ENCODE measurements around the gene C1QTNF1. TPM values are rescaled to one million over a fixed set of nuclear protein-coding genes. Genes with fewer than 3 reads are reported as not detected.

Gene C1QTNF1
- polyA plus RNA-seq, 1 of the 3 experiments (the other 2 are of a cell fraction): 14.3 TPM

DNA sequence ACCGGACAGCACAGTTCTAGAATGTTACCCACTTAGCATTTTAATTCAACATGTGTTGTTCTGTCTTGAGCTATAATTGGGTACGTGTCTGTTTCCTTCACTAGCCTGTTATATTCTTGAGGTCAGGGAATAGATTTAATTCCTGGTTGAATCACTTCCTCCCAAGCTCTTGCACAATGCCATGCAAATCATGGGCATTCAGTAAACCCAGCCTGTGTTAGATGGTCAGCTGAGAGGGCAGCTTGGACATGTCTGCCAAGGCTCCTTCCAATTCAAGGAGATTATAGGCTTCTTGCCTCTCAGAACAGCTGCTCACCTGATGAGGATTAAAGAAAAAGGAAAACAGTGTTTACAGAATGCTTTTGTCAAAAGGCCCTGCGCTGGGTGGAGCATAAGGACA lies 12.6 kb downstream of the C1QTNF1 start (continued):
- TF ChIP-seq, protein P1, sequence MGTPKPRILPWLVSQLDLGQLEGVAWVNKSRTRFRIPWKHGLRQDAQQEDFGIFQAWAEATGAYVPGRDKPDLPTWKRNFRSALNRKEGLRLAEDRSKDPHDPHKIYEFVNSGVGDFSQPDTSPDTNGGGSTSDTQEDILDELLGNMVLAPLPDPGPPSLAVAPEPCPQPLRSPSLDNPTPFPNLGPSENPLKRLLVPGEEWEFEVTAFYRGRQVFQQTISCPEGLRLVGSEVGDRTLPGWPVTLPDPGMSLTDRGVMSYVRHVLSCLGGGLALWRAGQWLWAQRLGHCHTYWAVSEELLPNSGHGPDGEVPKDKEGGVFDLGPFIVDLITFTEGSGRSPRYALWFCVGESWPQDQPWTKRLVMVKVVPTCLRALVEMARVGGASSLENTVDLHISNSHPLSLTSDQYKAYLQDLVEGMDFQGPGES (IDR thresholded peaks at IDR 0.05; ENCODE audit: low read depth, low read length): no peak
- TF ChIP-seq GATA2 (CRISPR knock-in tag; IDR thresholded peaks at IDR 0.05): no peak
- no peak; the same call in 1 of the 2 replicates for TF ChIP-seq GABPA (IDR thresholded peaks at IDR 0.05; ENCODE audit: low read depth)
- TF ChIP-seq NRF1 (IDR thresholded peaks at IDR 0.05; ENCODE audit: low read depth, low read length): no peak
- no peak for TF ChIP-seq RFX5 (IDR thresholded peaks at IDR 0.05; ENCODE audit: low read length)
- no peak for TF ChIP-seq FOXJ3 (CRISPR knock-in tag; IDR thresholded peaks at IDR 0.05)
- TF ChIP-seq FOXM1 (IDR thresholded peaks at IDR 0.05; ENCODE audit: low read depth): no peak; the same call in 1 of the 2 replicates
- TF ChIP-seq MEF2A (IDR thresholded peaks at IDR 0.05; ENCODE audit: borderline replicate concordance, low read depth): no peak
- peak; percentile 76 for TF ChIP-seq TCF12 (IDR thresholded peaks at IDR 0.05)
- TF ChIP-seq, protein P2, sequence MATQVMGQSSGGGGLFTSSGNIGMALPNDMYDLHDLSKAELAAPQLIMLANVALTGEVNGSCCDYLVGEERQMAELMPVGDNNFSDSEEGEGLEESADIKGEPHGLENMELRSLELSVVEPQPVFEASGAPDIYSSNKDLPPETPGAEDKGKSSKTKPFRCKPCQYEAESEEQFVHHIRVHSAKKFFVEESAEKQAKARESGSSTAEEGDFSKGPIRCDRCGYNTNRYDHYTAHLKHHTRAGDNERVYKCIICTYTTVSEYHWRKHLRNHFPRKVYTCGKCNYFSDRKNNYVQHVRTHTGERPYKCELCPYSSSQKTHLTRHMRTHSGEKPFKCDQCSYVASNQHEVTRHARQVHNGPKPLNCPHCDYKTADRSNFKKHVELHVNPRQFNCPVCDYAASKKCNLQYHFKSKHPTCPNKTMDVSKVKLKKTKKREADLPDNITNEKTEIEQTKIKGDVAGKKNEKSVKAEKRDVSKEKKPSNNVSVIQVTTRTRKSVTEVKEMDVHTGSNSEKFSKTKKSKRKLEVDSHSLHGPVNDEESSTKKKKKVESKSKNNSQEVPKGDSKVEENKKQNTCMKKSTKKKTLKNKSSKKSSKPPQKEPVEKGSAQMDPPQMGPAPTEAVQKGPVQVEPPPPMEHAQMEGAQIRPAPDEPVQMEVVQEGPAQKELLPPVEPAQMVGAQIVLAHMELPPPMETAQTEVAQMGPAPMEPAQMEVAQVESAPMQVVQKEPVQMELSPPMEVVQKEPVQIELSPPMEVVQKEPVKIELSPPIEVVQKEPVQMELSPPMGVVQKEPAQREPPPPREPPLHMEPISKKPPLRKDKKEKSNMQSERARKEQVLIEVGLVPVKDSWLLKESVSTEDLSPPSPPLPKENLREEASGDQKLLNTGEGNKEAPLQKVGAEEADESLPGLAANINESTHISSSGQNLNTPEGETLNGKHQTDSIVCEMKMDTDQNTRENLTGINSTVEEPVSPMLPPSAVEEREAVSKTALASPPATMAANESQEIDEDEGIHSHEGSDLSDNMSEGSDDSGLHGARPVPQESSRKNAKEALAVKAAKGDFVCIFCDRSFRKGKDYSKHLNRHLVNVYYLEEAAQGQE (IDR thresholded peaks at IDR 0.05; ENCODE audit: low read depth, low read length): no peak
- TF ChIP-seq ELF1 (IDR thresholded peaks at IDR 0.05): no peak; the same call in 1 of the 2 replicates
- TF ChIP-seq TAF1 (IDR thresholded peaks at IDR 0.05; ENCODE audit: borderline replicate concordance, low read depth, low read length): no peak
- TF ChIP-seq RCOR1 (IDR thresholded peaks at IDR 0.05; ENCODE audit: low read length): no peak
- TF ChIP-seq, protein P3, sequence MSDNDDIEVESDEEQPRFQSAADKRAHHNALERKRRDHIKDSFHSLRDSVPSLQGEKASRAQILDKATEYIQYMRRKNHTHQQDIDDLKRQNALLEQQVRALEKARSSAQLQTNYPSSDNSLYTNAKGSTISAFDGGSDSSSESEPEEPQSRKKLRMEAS (IDR thresholded peaks at IDR 0.05; ENCODE audit: low read depth): peak; percentile 63
- TF ChIP-seq RXRA (IDR thresholded peaks at IDR 0.05; ENCODE audit: borderline replicate concordance, low read depth): no peak
- TF ChIP-seq, protein P4, sequence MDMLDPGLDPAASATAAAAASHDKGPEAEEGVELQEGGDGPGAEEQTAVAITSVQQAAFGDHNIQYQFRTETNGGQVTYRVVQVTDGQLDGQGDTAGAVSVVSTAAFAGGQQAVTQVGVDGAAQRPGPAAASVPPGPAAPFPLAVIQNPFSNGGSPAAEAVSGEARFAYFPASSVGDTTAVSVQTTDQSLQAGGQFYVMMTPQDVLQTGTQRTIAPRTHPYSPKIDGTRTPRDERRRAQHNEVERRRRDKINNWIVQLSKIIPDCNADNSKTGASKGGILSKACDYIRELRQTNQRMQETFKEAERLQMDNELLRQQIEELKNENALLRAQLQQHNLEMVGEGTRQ (IDR thresholded peaks at IDR 0.05; ENCODE audit: borderline replicate concordance, low read depth, low read length): no peak
- TF ChIP-seq, protein P5, sequence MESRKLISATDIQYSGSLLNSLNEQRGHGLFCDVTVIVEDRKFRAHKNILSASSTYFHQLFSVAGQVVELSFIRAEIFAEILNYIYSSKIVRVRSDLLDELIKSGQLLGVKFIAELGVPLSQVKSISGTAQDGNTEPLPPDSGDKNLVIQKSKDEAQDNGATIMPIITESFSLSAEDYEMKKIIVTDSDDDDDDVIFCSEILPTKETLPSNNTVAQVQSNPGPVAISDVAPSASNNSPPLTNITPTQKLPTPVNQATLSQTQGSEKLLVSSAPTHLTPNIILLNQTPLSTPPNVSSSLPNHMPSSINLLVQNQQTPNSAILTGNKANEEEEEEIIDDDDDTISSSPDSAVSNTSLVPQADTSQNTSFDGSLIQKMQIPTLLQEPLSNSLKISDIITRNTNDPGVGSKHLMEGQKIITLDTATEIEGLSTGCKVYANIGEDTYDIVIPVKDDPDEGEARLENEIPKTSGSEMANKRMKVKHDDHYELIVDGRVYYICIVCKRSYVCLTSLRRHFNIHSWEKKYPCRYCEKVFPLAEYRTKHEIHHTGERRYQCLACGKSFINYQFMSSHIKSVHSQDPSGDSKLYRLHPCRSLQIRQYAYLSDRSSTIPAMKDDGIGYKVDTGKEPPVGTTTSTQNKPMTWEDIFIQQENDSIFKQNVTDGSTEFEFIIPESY (IDR thresholded peaks at IDR 0.05; ENCODE audit: borderline replicate concordance, low read depth): no peak
- TF ChIP-seq NFIC (IDR thresholded peaks at IDR 0.05; ENCODE audit: borderline replicate concordance): no peak
- TF ChIP-seq EZH2phosphoT487 (IDR thresholded peaks at IDR 0.05; ENCODE audit: borderline replicate concordance, low read depth): no peak
- TF ChIP-seq FOSL2 (IDR thresholded peaks at IDR 0.05; ENCODE audit: borderline replicate concordance, low read depth): peak; percentile 83; the same call in 1 of the 2 replicates
- TF ChIP-seq YY1 (IDR thresholded peaks at IDR 0.05; ENCODE audit: low read depth): 0 out of 2 replicates have a peak, but pooled peaks have one; percentile 21
- no peak; a peak in 1 of 4 replicates for TF ChIP-seq EP300 (IDR thresholded peaks at IDR 0.05; ENCODE audit: borderline replicate concordance in 1 of 2, low read depth in 1 of 2, low read length in 1 of 2)
- TF ChIP-seq MXI1 (IDR thresholded peaks at IDR 0.05; ENCODE audit: low read depth, low read length): no peak
- TF ChIP-seq CHD2 (IDR thresholded peaks at IDR 0.05; ENCODE audit: low read length, partially characterized antibody): no peak

Measured in SK-N-SH (cell line).